Uterus (tissue), 2 donors: ENCODE data around the gene CORO6.

ENCODE experiments used
- POLR2A ChIP-seq, 2 donors: fragments of 450-650 bp; IDR thresholded peaks; one replicate each; pipeline ENCODE4 v1.6.1; 2016; ENCODE audit warnings: antibody characterized with exemption in 2 of 2, mild to moderate bottlenecking in 1 of 2, moderate library complexity in 1 of 2
- TF ChIP-seq, protein P1 (sequence below), 4 experiments: fragments of 200-600 bp in 2 of 4; fragments of 450-650 bp in 2 of 4; sonication (generic) in 2 of 4; IDR thresholded peaks; one replicate each; pipeline ENCODE4 v1.5.1; 2016 to 2019; ENCODE audit warnings: antibody characterized with exemption in 4 of 4, mild to moderate bottlenecking in 2 of 4, moderate library complexity in 1 of 4

- TF ChIP-seq, protein P1, sequence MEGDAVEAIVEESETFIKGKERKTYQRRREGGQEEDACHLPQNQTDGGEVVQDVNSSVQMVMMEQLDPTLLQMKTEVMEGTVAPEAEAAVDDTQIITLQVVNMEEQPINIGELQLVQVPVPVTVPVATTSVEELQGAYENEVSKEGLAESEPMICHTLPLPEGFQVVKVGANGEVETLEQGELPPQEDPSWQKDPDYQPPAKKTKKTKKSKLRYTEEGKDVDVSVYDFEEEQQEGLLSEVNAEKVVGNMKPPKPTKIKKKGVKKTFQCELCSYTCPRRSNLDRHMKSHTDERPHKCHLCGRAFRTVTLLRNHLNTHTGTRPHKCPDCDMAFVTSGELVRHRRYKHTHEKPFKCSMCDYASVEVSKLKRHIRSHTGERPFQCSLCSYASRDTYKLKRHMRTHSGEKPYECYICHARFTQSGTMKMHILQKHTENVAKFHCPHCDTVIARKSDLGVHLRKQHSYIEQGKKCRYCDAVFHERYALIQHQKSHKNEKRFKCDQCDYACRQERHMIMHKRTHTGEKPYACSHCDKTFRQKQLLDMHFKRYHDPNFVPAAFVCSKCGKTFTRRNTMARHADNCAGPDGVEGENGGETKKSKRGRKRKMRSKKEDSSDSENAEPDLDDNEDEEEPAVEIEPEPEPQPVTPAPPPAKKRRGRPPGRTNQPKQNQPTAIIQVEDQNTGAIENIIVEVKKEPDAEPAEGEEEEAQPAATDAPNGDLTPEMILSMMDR (IDR thresholded peaks at IDR 0.05), result peak; percentile 56 to 91 (median 82)
- TF ChIP-seq POLR2A (IDR thresholded peaks at IDR 0.05), result no peak
Observed at GRCh38 chr17:29572691-29573557, 49.8 kb downstream of the CORO6 start.
